Endothelial cell of umbilical vein (primary cell): ENCODE measurements around the gene CAPN15. TPM values are rescaled to one million over a fixed set of nuclear protein-coding genes. Genes with fewer than 3 reads are reported as not detected.

ENCODE experiments used
- BruUV-seq: library from RNA; stranded (reverse); fragments of 400-500 nt; replicated peaks from 2 replicates; lab custom pipeline; 2021; lab: Mats Ljungman, UMichigan
- CTCF ChIA-PET: fragments of 300-600, 350-600 bp; sonication (Branson Sonifier 250); formaldehyde crosslinking; loops from one replicate; lab custom pipeline; 2021; ENCODE audit warnings: antibody characterized with exemption, inconsistent platforms; lab: Charles Lee
- POLR2A ChIA-PET: fragments of 300-600, 350-600 bp; sonication (Branson Sonifier 250); formaldehyde crosslinking; loops from one replicate; lab custom pipeline; 2021; ENCODE audit warnings: antibody characterized with exemption, inconsistent platforms; lab: Charles Lee
- DNase-seq: peaks from one replicate; pipeline ENCODE4 v3.0.0-alpha.2; 2011; ENCODE audit warnings: low read depth, low spot score
- FAIRE-seq: peaks from 2 replicates; lab custom pipeline; 2011; peaks lifted over from hg19 to GRCh38; lab: Jason Lieb, UNC
- H2AFZ ChIP-seq: 2 replicates; pipeline ENCODE4 v1.6.0; 2012; ENCODE audit warnings: low read depth, low read length, control low read depth, inconsistent platforms
- H3K27ac ChIP-seq: 2 replicates; pipeline ENCODE4 v1.5.1; 2011; ENCODE audit warnings: low read depth, mild to moderate bottlenecking, control low read depth, low read length, moderate library complexity; ENCODE audit not compliant: insufficient read depth
- H3K27me3 ChIP-seq, 2 experiments: 2 replicates each; pipeline versions ENCODE4 v1.6.0 to v1.6.1; 2011; ENCODE audit warnings: low read length in 2 of 2, mixed read lengths in 1 of 2; ENCODE audit not compliant: control insufficient read depth in 2 of 2, insufficient read depth in 2 of 2
- H3K36me3 ChIP-seq, 2 experiments: 2 replicates in 1 of 2; 3 replicates in 1 of 2; pipeline ENCODE4 v1.5.1; 2011; ENCODE audit warnings: low read length in 2 of 2, mild to moderate bottlenecking in 1 of 2, moderate library complexity in 1 of 2; ENCODE audit not compliant: control insufficient read depth in 2 of 2, insufficient read depth in 2 of 2; ENCODE audit errors: extremely low read depth in 1 of 2
- H3K4me1 ChIP-seq: 3 replicates; pipeline ENCODE4 v1.5.1; 2011; ENCODE audit warnings: mild to moderate bottlenecking, low read length; ENCODE audit not compliant: control insufficient read depth, insufficient read depth; ENCODE audit errors: extremely low read depth
- H3K4me2 ChIP-seq: 2 replicates; pipeline ENCODE4 v1.6.1; 2011; ENCODE audit warnings: low read length, control low read depth, mixed read lengths; ENCODE audit not compliant: insufficient read depth
- H3K4me3 ChIP-seq, 3 experiments: fragments of 200-600 bp in 1 of 3; sonication (generic), shearing (Covaris generic) in 1 of 3; replicated peaks in 1 of 3; 2 replicates each; pipeline ENCODE4 v1.5.1; 2011 to 2016; ENCODE audit warnings: control low read depth in 3 of 3, low read length in 3 of 3, mild to moderate bottlenecking in 2 of 3, inconsistent platforms in 1 of 3, low read depth in 1 of 3, moderate library complexity in 1 of 3; ENCODE audit not compliant: insufficient read depth in 1 of 3
- H3K79me2 ChIP-seq: 2 replicates; pipeline ENCODE4 v1.6.0; 2012; ENCODE audit warnings: low read length, inconsistent platforms; ENCODE audit not compliant: control insufficient read depth, insufficient read depth
- H3K9ac ChIP-seq: replicated peaks from 2 replicates; pipeline ENCODE3; 2011; ENCODE audit warnings: low read length, control low read depth; ENCODE audit not compliant: insufficient read depth; ENCODE audit errors: extremely low read depth
- H3K9me1 ChIP-seq: replicated peaks from 3 replicates; pipeline ENCODE4 v1.6.0; 2011; ENCODE audit warnings: mild to moderate bottlenecking, low read length; ENCODE audit not compliant: control insufficient read depth, insufficient read depth; ENCODE audit errors: extremely low read depth
- H3K9me3 ChIP-seq: replicated peaks from 2 replicates; pipeline ENCODE4 v1.5.1; 2012; ENCODE audit warnings: low read length, inconsistent platforms; ENCODE audit not compliant: control insufficient read depth, insufficient read depth
- H4K20me1 ChIP-seq: replicated peaks from 2 replicates; pipeline ENCODE3; 2011; ENCODE audit warnings: mild to moderate bottlenecking, low read length; ENCODE audit not compliant: control insufficient read depth, insufficient read depth; ENCODE audit errors: extremely low read depth
- CTCF ChIP-seq, 2 donors: IDR thresholded peaks; 1 replicate in 1 of 2; 2 replicates in 1 of 2; pipeline ENCODE4 v1.5.1; 2011; ENCODE audit warnings: low read length in 2 of 2, mild to moderate bottlenecking in 2 of 2, moderate library complexity in 2 of 2, control low read depth in 1 of 2, inconsistent platforms in 1 of 2, low read depth in 1 of 2; ENCODE audit not compliant: insufficient read depth in 1 of 2; ENCODE audit errors: extremely low read depth in 1 of 2
- EZH2 ChIP-seq: IDR thresholded peaks from 2 replicates; pipeline ENCODE4 v1.6.1; 2012; ENCODE audit warnings: borderline replicate concordance, low read depth, mild to moderate bottlenecking, moderate library complexity, low read length, inconsistent platforms; ENCODE audit not compliant: severe bottlenecking
- FOS ChIP-seq: IDR thresholded peaks from 2 replicates; pipeline ENCODE4 v1.6.1; 2011; ENCODE audit warnings: mild to moderate bottlenecking, low read length, moderate library complexity, borderline replicate concordance; ENCODE audit not compliant: insufficient read depth
- GATA2 ChIP-seq: IDR thresholded peaks from 2 replicates; pipeline ENCODE4 v1.7.0; 2011; ENCODE audit warnings: low read depth, mild to moderate bottlenecking, moderate library complexity, mixed read lengths, low read length; ENCODE audit not compliant: insufficient read length, insufficient read depth
- JUN ChIP-seq: IDR thresholded peaks from 2 replicates; pipeline ENCODE4 v1.6.1; 2011; ENCODE audit warnings: borderline replicate concordance, low read depth; ENCODE audit not compliant: insufficient read length, insufficient read depth
- MYC ChIP-seq: IDR thresholded peaks from one replicate; pipeline ENCODE4 v1.6.1; 2011; ENCODE audit warnings: mild to moderate bottlenecking, low read depth, low read length
- POLR2A ChIP-seq: IDR thresholded peaks from 2 replicates; pipeline ENCODE4 v1.6.1; 2012; ENCODE audit warnings: low read depth, mild to moderate bottlenecking, control low read depth, low read length
- POLR2AphosphoS5 ChIP-seq: IDR thresholded peaks from 2 replicates; pipeline ENCODE4 v1.6.1; 2012; ENCODE audit warnings: low read depth, mild to moderate bottlenecking, control low read depth, low read length, moderate library complexity; ENCODE audit not compliant: insufficient read depth
- dilution Hi-C: fragments of 300-500 bp; cut with MboI; formaldehyde crosslinking; loops from one replicate; pipeline ENCODE4 v1.15.0; 2019; ENCODE audit warnings: low sequenced_read_pairs; ENCODE audit not compliant: extremely low pct_ligation_motif_present
- intact Hi-C: fragments of 100-400 bp; cut with micrococcal nuclease; formaldehyde crosslinking; loops from one replicate; pipeline ENCODE4 v1.10.0; 2022
- polyA plus RNA-seq, 4 experiments: library from polyadenylated mRNA; depleted of rRNA in 3 of 4; stranded (reverse) in 3 of 4; unstranded in 1 of 4; fragments of >200 nt; gene quantifications; 2 replicates each; pipeline versions ENCODE4 v1.2.1 to v1.2.3, GENCODE V29; 2011 to 2012; ENCODE audit warnings: missing spikeins in 1 of 4
- total RNA-seq: library from RNA; stranded (reverse); gene quantifications from 2 replicates; pipeline ENCODE4 v1.2.3, GENCODE V29; 2021
- TF ChIP-seq, protein P1 (sequence below): IDR thresholded peaks from 2 replicates; pipeline ENCODE4 v1.6.1; 2011; ENCODE audit not compliant: insufficient read depth, insufficient read length

CAPN15 gene
- total and polyA plus RNA-seq, 2 donors (not counting 3 experiments of a cell fraction or from before 2014, with no cell fraction given), result 33.9 to 65.0 TPM

DNA sequence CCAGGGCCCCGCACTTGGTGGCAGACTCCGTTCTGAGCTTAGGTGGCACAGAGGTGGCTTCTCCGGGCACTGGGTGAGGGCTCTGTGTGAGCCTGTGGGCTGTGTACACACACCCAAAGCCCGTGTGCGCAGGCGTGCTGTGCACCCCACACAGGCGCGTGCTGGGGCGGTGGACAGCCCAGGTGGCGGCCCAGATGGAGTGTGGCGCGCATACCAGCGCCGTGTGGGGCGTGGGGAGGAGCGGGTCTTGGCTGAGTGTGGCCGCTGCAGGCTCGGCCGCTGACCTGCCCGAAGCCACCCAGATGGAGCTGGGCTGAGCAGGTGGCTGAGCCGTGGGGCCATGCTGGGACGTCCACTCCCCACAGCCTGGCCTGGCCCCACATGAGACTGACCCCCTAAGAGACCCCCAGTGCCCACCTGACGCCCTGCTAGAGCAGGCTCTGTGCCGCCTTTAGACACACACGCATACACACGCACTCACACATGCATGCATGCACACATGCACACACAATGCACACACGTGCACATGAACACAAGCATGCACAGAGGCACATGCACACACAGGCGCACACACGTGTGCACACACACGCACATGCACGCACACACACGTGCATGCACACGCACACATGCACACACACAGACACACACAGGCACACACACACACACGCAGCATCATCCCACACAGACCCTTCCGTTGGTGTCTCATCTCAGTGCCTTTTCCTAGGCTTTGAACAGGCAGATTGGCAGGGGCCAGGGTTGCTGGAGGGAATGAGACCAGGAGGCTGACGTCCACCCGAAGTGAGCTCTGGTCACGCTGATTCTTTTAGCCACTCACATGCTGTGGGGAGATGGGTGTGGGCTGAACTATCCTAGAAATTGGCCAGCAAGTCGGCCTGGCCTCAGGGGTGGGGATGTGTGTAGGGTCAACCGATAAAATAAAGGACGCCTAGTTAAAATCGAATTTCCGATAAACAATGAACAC is 34.7 kb downstream of the CAPN15 start:
- Histone ChIP-seq H3K4me2 (no peak overlapping the region), H3K9me3 (no peaks in the 10 kb centered on the region), H3K4me3 (no peak overlapping the region), H3K36me3 (no peaks in the 10 kb centered on the region), H2AFZ (no peak overlapping the region), H3K27ac (no peak overlapping the region), H3K9me1 (no peaks in the 10 kb centered on the region), H3K9ac (no peak overlapping the region), H3K4me1 (peaks cover 12% of the 10 kb centered on the region), H4K20me1 (no peaks in the 10 kb centered on the region), H3K27me3 (peaks cover 14 to 19% of the 10 kb centered on the region in 2 experiments), H3K79me2 (no peaks in the 10 kb centered on the region)
- intact Hi-C loops, result no loop called here
- FAIRE-seq (no peak), DNase-seq (no peak)
- no TSS peak for BruUV-seq
- TF ChIP-seq POLR2AphosphoS5 (no peak), FOS (no peak), MYC (no peak)
- TF ChIP-seq, protein P1, sequence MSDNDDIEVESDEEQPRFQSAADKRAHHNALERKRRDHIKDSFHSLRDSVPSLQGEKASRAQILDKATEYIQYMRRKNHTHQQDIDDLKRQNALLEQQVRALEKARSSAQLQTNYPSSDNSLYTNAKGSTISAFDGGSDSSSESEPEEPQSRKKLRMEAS, result peak; percentile 26
- dilution Hi-C loops, result no loop called here
- POLR2A ChIA-PET, result no interaction called here
- CTCF ChIA-PET, result no interaction called here

- Histone ChIP-seq H3K9me3 (no peaks in the 10 kb centered on the region), H3K79me2 (no peaks in the 10 kb centered on the region), H3K4me3 (no peak overlapping the region), H3K4me2 (no peak overlapping the region), H4K20me1 (no peaks in the 10 kb centered on the region), H3K27ac (no peak overlapping the region), H3K36me3 (no peaks in the 10 kb centered on the region), H3K27me3 (peaks cover 14 to 19% of the 10 kb centered on the region in 2 experiments), H3K9me1 (no peaks in the 10 kb centered on the region), H3K4me1 (peaks cover 12% of the 10 kb centered on the region), H2AFZ (no peak overlapping the region), H3K9ac (no peak overlapping the region)
- intact Hi-C loops, result no loop called here
- POLR2A ChIA-PET, result no interaction called here
- BruUV-seq, result no TSS peak
- no peak for TF ChIP-seq GATA2
- no peak for TF ChIP-seq CTCF (IDR thresholded peaks at IDR 0.05; ENCODE audit: extremely low read depth in 1 of 2, insufficient read depth in 1 of 2, low read depth in 1 of 2, low read length in 2 of 2)
- TF ChIP-seq POLR2A, result no peak
- TF ChIP-seq, protein P1, result no peak
- no peak for TF ChIP-seq EZH2
- TF ChIP-seq FOS, result no peak
- no peak for TF ChIP-seq MYC
- TF ChIP-seq JUN, result no peak
- no peak for TF ChIP-seq POLR2AphosphoS5
- CTCF ChIA-PET, result no interaction called here
- no peak for DNase-seq
- FAIRE-seq, result no peak
- dilution Hi-C loops, result no loop called here
These were observed 35.6 kb downstream of the CAPN15 start for GRCh38 chr16:563072-563644.
